Retinal pigment epithelial cell (primary cell): Measurements from ENCODE around the gene VCP.
A peak's percentile ranks its signal among the peaks of the same experiment; 100 is the strongest.

Experiments
- DNase-seq: peaks from one replicate; pipeline ENCODE4 v3.0.0-alpha.2; 2010; ENCODE audit warnings: low read depth
- H3K4me3 ChIP-seq: 2 replicates; pipeline ENCODE4 v1.5.1; 2011; ENCODE audit warnings: mild to moderate bottlenecking, low read length, control low read depth, moderate library complexity
- TF ChIP-seq, protein P1 (sequence below): conservative IDR thresholded peaks from 2 replicates; pipeline ENCODE4 v1.5.1; 2011; ENCODE audit warnings: low read depth, low read length, control low read depth, inconsistent platforms

VCP gene

DNA sequence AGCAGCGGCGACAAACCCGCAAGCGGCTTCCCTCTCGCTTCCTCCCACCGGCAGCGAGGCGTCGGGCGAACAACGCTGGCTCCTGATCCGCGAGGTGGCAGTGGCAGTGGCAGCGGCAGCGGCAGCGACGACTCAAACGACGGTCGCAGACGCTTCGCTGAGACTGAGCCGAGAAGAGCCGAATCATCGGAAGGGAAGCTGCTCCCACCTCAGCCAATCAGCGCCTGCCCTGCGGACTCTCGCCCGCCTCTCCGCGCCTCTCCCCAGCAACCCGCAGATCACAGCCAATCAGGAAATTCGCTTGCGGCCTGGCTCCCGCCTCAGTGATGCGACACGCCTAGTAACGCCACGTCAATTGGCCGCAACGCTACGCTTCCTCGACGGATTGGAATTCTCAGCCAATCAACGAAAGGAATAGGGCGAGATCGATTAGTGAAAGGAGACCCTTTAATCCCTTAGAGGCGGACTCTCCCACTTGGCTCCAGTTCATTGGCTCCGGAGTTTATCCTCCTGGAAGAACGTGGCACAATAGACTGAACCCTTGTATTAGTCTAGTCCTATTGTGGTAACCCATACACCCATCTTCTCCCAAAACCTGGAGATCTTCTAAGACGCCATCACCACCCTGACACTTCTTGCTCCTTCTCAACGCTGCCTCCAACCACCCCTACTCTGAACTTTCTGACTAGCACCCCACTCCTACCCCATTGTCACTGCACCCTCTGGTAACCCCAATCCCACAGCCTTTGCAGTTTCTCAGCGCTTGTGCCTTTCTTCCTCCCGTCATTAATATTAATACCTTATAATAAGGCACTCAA, at the start of gene VCP:
TSS of gene VCP (minus strand) at position 165 of the 818 bp plus-strand sequence. CDS start 272 bp downstream, outside the sequence.
- TF ChIP-seq, protein P1, sequence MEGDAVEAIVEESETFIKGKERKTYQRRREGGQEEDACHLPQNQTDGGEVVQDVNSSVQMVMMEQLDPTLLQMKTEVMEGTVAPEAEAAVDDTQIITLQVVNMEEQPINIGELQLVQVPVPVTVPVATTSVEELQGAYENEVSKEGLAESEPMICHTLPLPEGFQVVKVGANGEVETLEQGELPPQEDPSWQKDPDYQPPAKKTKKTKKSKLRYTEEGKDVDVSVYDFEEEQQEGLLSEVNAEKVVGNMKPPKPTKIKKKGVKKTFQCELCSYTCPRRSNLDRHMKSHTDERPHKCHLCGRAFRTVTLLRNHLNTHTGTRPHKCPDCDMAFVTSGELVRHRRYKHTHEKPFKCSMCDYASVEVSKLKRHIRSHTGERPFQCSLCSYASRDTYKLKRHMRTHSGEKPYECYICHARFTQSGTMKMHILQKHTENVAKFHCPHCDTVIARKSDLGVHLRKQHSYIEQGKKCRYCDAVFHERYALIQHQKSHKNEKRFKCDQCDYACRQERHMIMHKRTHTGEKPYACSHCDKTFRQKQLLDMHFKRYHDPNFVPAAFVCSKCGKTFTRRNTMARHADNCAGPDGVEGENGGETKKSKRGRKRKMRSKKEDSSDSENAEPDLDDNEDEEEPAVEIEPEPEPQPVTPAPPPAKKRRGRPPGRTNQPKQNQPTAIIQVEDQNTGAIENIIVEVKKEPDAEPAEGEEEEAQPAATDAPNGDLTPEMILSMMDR = no peak
- peak; percentile 99 for DNase-seq
- H3K4me3 ChIP-seq = peak within 1 kb of the TSS; percentile 96

DNA sequence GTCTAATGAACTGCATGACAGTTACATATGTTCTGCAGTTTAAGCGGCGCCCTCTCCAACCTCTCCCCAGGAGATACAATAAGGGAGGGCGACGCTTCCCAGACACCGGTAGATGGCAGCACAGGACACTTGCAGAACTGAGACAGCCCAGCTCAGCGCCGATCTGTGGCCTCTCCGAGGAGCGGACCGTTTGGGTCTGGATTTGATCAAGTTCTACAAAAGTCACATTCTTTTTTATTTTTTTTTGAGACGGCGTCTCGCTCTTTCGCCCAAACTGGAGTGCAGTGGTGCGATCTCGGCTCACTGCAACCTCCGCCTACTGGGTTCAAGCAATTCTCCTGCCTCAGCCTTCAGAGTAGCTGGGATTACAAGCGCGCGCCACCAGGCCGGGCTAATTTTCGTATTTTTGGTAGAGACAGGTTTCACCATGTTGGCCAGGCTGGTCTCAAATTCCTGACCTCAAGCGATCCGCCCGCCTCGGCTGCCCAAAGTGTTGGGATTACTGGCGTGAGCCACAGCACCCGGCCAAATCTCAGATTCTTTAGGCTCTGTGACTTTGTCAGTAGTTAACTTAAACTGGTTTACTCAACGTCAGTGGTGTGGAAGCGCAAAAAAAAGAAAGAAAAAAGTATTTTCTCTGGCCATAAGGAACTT, 44.6 kb upstream of the VCP start:
- TF ChIP-seq, protein P1 = peak; percentile 94
- DNase-seq = peak; percentile 72
- H3K4me3 ChIP-seq = peak overlapping the region; percentile 87

DNA sequence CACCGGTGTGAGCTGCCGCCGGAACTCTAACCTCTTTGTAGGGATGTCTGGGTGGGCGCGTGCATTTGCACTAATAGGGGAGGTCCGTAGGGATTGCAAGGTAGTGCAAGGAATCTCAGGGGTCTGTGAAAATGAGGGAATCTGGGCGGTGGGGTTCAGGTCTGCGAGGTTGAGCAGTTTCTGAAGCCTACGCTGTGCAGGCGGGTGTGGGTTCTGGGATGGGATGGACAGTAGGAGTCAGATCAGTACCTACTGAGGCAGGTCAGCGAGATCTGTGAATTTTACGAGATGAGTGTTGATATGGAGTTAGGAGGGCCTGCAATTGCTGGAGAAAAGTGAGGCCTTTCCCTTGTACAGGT, 44.1 kb upstream of the VCP start:
- TF ChIP-seq, protein P1 = no peak
- H3K4me3 ChIP-seq = peak overlapping the region; percentile 87
- DNase-seq = no peak

DNA sequence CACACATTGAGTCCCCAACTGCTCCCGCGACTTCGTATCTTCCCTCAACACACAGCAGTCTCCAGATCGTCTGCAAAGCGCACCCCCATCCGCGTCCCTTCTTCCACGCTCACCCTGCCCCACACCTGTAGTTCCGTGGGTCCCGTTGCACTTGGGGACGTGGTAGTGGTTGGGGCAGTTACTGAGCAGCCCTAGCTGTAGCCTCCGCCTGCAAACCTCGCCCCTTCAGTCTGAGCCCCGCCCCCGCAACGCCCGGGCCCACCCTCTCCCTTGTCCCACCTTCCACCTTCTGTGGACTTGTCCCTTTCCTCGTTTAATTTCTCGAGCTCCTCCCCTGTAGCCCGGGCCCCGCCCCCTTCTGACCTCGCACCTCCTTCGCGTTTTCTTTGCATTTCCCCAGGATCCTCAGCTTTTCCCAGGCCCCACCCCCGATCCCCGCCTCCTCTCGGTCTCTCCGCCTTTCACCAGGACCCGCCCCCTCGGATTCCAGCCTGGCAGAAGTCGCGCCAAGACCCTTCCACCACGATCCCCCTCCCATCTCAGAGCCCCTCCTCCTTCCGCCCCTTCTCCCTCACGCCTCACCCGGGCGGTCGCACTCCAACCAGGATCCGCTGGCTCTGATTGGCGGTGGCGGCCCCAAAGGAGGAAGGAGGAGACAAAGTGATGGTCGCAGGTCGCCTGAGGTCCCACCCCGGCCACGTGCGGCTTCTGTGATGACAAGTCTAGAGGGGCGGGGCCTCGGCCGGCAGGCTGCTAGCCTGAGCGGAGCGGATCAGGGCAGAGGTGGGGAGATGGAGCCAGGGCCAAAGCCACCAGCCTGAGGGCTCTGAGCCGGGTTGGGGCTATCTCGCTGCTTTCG, 43.5 kb upstream of the VCP start, which contains the start of gene ATOSB:
TSS of gene ATOSB (minus strand) at position 183 of the 859 bp plus-strand sequence. CDS start 7,588 bp downstream, outside the sequence.
- TF ChIP-seq, protein P1 = no peak
- peak; percentile 88 for DNase-seq
- peak within 1 kb of the TSS; percentile 87 for H3K4me3 ChIP-seq

DNA sequence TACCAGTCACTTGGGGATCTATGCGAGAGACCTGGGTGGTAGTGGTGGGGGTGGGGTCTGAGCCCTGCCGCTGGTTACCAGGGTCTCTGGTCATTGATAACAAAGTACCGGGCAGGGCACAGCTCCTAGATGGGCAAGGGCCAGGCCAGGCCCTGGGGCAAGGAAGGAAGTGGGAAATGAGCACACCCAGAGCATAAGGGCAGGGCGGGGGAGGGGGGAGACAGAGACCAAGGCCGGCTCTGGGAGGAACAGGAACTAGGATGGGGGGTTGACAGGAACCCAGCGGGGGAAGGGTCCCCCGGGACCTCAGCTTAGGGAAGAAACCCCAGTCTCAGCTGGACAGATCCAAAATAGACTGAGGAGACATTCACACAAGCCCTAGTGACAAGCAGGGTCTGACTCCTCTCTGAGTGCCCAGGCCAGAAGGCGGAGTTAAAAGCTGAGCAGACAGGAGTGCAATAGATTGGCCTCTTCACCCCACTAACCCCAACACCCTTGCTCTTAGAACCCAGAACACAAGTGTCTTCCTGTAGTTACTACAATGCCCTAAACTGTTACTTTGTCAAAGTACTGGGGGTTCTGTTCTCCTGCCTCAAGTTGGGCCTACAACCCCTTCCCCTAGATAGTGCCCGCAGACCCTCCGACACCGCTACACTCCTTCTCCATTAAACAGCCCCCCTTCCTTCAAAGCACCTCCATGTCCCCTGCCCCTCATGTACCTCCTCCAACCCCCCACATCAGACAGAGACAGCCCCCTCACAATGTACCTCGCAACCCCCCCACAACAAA, 42.6 kb upstream of the VCP start:
- peak overlapping the region; percentile 87 for H3K4me3 ChIP-seq
- no peak for DNase-seq
- TF ChIP-seq, protein P1 = no peak

DNA sequence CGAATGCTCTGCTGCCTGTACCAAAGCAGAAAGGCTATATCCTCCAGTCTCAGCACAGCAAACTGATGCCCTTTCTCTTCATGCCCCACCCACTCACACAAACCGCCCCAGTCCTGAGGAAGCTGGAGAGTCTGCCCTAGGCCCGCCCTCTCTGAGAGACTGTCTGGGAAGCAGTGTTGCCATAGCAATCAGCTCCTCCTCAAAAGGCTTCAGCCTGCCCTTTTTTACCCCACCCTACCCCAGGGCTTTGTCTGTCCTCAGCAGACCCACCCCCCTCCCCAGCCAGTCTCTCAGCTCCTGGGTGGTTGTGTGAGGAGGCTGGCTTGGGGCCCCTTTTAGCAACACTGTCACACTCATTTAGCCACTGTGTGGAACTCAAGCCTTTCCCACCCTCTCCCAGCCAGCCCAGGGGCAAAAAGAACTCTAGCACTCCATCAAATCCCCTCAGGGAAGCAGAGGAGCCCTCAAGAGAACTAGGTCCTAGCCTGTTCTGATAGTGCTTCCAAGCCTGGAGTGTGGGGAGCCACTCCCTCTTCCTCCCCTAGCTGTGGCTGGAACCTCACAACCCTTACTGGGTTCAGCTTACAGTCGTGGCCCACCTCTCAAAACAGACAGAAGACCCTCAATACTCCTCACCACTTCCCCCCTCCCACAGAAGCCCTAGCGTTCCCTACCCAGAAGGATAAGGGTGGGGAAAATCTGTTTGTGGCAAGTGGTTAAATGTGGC, 41.9 kb upstream of the VCP start:
- peak overlapping the region; percentile 87 for H3K4me3 ChIP-seq
- peak; percentile 82 for DNase-seq
- TF ChIP-seq, protein P1 = no peak
